H9 (cell line): Measurements from ENCODE around the gene PTCH1. TPM values are rescaled to one million over a fixed set of nuclear protein-coding genes. Genes with fewer than 3 reads are reported as not detected.

Experiments used
- DNase-seq: peaks from one replicate; pipeline ENCODE4 v3.0.0-alpha.2; 2017
- H2AFZ ChIP-seq: one replicate; pipeline ENCODE4 v1.6.1; 2013; ENCODE audit warnings: mild to moderate bottlenecking, low read length, control low read depth, moderate library complexity
- H2AK5ac ChIP-seq: 2 replicates; pipeline ENCODE4 v1.6.1; 2013; ENCODE audit warnings: low read length, control low read depth, mixed read lengths; ENCODE audit not compliant: insufficient read length
- H2BK120ac ChIP-seq: one replicate; pipeline ENCODE4 v1.6.1; 2013; ENCODE audit warnings: low read depth, mild to moderate bottlenecking, low read length, control low read depth, inconsistent platforms; ENCODE audit not compliant: poor library complexity, severe bottlenecking
- H2BK12ac ChIP-seq: 2 replicates; pipeline ENCODE4 v1.6.1; 2013; ENCODE audit warnings: low read length, control low read depth, mixed read lengths, low read depth; ENCODE audit not compliant: insufficient read length
- H2BK15ac ChIP-seq: 2 replicates; pipeline ENCODE4 v1.6.1; 2013; ENCODE audit warnings: low read depth, low read length, control low read depth
- H2BK20ac ChIP-seq: one replicate; pipeline ENCODE4 v1.6.1; 2013; ENCODE audit warnings: low read depth, mild to moderate bottlenecking, low read length, control low read depth, inconsistent platforms; ENCODE audit not compliant: poor library complexity, severe bottlenecking
- H2BK5ac ChIP-seq: 2 replicates; pipeline ENCODE4 v1.6.1; 2013; ENCODE audit warnings: low read length, control low read depth, mixed read lengths; ENCODE audit not compliant: insufficient read length
- H3K14ac ChIP-seq: 2 replicates; pipeline ENCODE4 v1.6.1; 2013; ENCODE audit warnings: low read length, control low read depth; ENCODE audit not compliant: insufficient read depth
- H3K18ac ChIP-seq: 2 replicates; pipeline ENCODE4 v1.6.1; 2013; ENCODE audit warnings: low read depth, mild to moderate bottlenecking, mixed read lengths, low read length, control low read depth; ENCODE audit not compliant: insufficient read length
- H3K23ac ChIP-seq: 2 replicates; pipeline ENCODE4 v1.6.1; 2013; ENCODE audit warnings: low read length, control low read depth, mixed read lengths, low read depth; ENCODE audit not compliant: insufficient read length
- H3K23me2 ChIP-seq: 2 replicates; pipeline ENCODE4 v1.6.1; 2013; ENCODE audit warnings: low read depth, mild to moderate bottlenecking, mixed read lengths, low read length, control low read depth; ENCODE audit not compliant: insufficient read length, poor library complexity, severe bottlenecking
- H3K27ac ChIP-seq: 2 replicates; pipeline ENCODE4 v1.5.1; 2013; ENCODE audit warnings: low read length, control low read depth, mixed read lengths, low read depth; ENCODE audit not compliant: insufficient read length
- H3K27me3 ChIP-seq: 2 replicates; pipeline ENCODE4 v1.6.1; 2013; ENCODE audit warnings: low read length, control low read depth, inconsistent platforms; ENCODE audit not compliant: insufficient read depth
- H3K4ac ChIP-seq: 2 replicates; pipeline ENCODE4 v1.6.1; 2013; ENCODE audit warnings: low read depth, mild to moderate bottlenecking, control low read depth, inconsistent platforms, low read length, moderate library complexity
- H3K4me1 ChIP-seq: 2 replicates; pipeline ENCODE4 v1.6.1; 2013; ENCODE audit warnings: low read length, control low read depth, inconsistent platforms; ENCODE audit not compliant: insufficient read depth
- H3K4me2 ChIP-seq: 2 replicates; pipeline ENCODE4 v1.6.1; 2013; ENCODE audit warnings: low read length, control low read depth, mixed read lengths; ENCODE audit not compliant: insufficient read length, insufficient read depth
- H3K56ac ChIP-seq: 2 replicates; pipeline ENCODE4 v1.6.1; 2013; ENCODE audit warnings: low read depth, mild to moderate bottlenecking, mixed read lengths, low read length, control low read depth; ENCODE audit not compliant: insufficient read length
- H3K79me1 ChIP-seq: 2 replicates; pipeline ENCODE4 v1.6.1; 2013; ENCODE audit warnings: low read depth, mild to moderate bottlenecking, moderate library complexity, low read length, control low read depth, inconsistent platforms; ENCODE audit not compliant: insufficient read depth, poor library complexity, severe bottlenecking
- H3K79me2 ChIP-seq: 2 replicates; pipeline ENCODE4 v1.6.1; 2013; ENCODE audit warnings: low read length, control low read depth, inconsistent platforms; ENCODE audit not compliant: insufficient read depth
- H3K9ac ChIP-seq: 2 replicates; pipeline ENCODE4 v1.6.1; 2013; ENCODE audit warnings: low read length, control low read depth, mixed read lengths; ENCODE audit not compliant: insufficient read length; ENCODE audit errors: extremely low read depth
- H3K9me3 ChIP-seq: one replicate; pipeline ENCODE4 v1.6.1; 2013; ENCODE audit warnings: low read depth, low read length, inconsistent platforms; ENCODE audit not compliant: control insufficient read depth
- H3T11ph ChIP-seq: one replicate; pipeline ENCODE4 v1.6.1; 2013; ENCODE audit warnings: mild to moderate bottlenecking, low read length, control low read depth, inconsistent platforms
- H4K20me1 ChIP-seq: one replicate; pipeline ENCODE4 v1.6.1; 2013; ENCODE audit not compliant: control insufficient read depth, insufficient read length, insufficient read depth
- H4K5ac ChIP-seq: 2 replicates; pipeline ENCODE4 v1.6.1; 2013; ENCODE audit warnings: low read depth, mild to moderate bottlenecking, mixed read lengths, low read length, control low read depth; ENCODE audit not compliant: insufficient read length
- H4K8ac ChIP-seq: replicated peaks from 2 replicates; pipeline ENCODE4 v1.6.1; 2013; ENCODE audit warnings: low read length, control low read depth, mixed read lengths, low read depth; ENCODE audit not compliant: insufficient read length
- H4K91ac ChIP-seq: 2 replicates; pipeline ENCODE4 v1.6.1; 2013; ENCODE audit warnings: low read depth, mild to moderate bottlenecking, moderate library complexity, mixed read lengths, low read length, control low read depth; ENCODE audit not compliant: insufficient read length
- H3K27ac Mint-ChIP-seq, 3 experiments: 2 replicates in 2 of 3; 3 replicates in 1 of 3; pipeline ENCODE4 v1.8.0; 2020 to 2021; ENCODE audit warnings: mixed read lengths in 3 of 3, mild to moderate bottlenecking in 1 of 3, moderate library complexity in 1 of 3
- H3K27me3 Mint-ChIP-seq: 2 replicates; pipeline ENCODE4 v1.8.0; 2021; ENCODE audit warnings: low read depth, mild to moderate bottlenecking, moderate library complexity, mixed read lengths
- H3K36me3 Mint-ChIP-seq, 3 experiments: 2 replicates in 2 of 3; 3 replicates in 1 of 3; pipeline ENCODE4 v1.8.0; 2020 to 2021; ENCODE audit warnings: low read depth in 3 of 3, mixed read lengths in 3 of 3; ENCODE audit not compliant: insufficient read depth in 1 of 3
- H3K4me1 Mint-ChIP-seq, 2 experiments: 2 replicates each; pipeline ENCODE4 v1.8.0; 2020; ENCODE audit warnings: mixed read lengths in 2 of 2
- H3K4me3 Mint-ChIP-seq, 2 experiments: 2 replicates in 1 of 2; 3 replicates in 1 of 2; pipeline ENCODE4 v1.8.0; 2020 to 2021; ENCODE audit warnings: mild to moderate bottlenecking in 2 of 2, mixed read lengths in 2 of 2, moderate library complexity in 1 of 2
- H3K9me3 Mint-ChIP-seq, 2 experiments: 2 replicates in 1 of 2; 3 replicates in 1 of 2; pipeline ENCODE4 v1.8.0; 2020; ENCODE audit warnings: mild to moderate bottlenecking in 2 of 2, mixed read lengths in 2 of 2, moderate library complexity in 1 of 2
- WGBS: extraction: QIAGEN DNeasy Blood & Tissue Kit; methylation state at CpG from one replicate; pipeline ENCODE4 v1.1.7; 2013; ENCODE audit warnings: missing lambda C conversion rate, low lambda C conversion rate, mixed read lengths; ENCODE audit not compliant: insufficient read length; ENCODE audit errors: extremely low coverage; 5-methylcytosine and 5-hydroxymethylcytosine counted together
- total RNA-seq: library from RNA; stranded (reverse); gene quantifications from 2 replicates; pipeline ENCODE4 v1.2.1, GENCODE V29; 2021
- TF ChIP-seq, protein P1 (sequence below): fragments of 200-600 bp; sonication (generic); conservative IDR thresholded peaks from 3 replicates; pipeline ENCODE4 v1.8.0; 2021; ENCODE audit warnings: antibody characterized with exemption, mild to moderate bottlenecking

PTCH1 gene
- total RNA-seq, 1 experiment from 2014 or later: 9.1 TPM

DNA sequence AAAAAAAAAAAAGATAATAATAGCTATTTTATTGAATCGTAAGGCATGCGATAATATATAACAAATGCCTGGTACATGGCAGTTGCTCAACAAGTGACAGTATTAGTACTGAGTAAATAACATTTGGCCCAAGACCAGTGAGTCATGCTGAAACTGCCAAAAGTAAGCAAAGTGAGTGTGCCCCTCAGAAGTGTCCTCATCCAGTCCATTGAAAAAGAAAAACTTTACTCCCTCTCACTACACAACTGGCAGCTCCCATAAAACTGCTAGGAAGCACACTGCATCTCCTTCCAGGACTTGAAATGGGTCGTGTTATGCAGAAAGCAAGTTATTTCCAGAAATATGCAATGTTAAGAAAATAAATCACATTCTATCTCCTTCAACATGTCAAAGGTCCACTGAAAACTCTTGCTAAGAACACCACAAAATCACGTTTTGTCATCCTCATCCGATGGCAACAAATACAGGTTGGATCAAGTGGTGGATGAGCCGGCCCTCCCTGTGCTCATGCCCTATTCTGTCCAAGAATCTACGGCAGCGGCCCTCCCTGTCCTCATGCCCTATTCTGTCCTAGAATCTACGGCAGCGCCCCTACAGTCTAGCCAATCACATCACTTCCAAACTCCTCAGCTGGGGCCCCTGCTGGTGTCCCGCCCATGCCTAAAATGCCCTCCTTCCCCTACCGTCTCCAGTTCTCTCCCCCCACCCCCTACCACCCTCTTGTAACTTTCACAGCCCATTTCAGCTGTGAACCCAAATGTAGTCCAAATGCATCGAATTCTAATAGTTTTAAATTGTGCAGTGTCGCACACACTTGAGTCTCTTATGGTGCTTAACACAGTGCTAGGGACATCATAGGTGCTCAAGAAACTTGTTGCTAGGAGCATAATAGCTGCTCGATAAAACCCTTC is 12.5 kb downstream of the PTCH1 start:
- Histone ChIP-seq H3K4me2 (peak overlapping the region; percentile 69), H3K27ac (no peak overlapping the region), H4K8ac (no peak overlapping the region), H2BK120ac (no peak overlapping the region), H3T11ph (no peak overlapping the region), H2AK5ac (no peak overlapping the region), H3K9me3 (no peaks in the 10 kb centered on the region), H3K9ac (no peak overlapping the region), H2BK20ac (no peak overlapping the region), H2BK15ac (no peak overlapping the region), H2BK12ac (no peak overlapping the region), H3K18ac (no peak overlapping the region), H3K23ac (no peak overlapping the region), H2BK5ac (no peak overlapping the region), H4K5ac (no peak overlapping the region), H3K79me2 (no peaks in the 10 kb centered on the region; the same call in 1 of the 2 replicates), H3K4me1 (no peaks in the 10 kb centered on the region), H3K79me1 (no peaks in the 10 kb centered on the region), H3K14ac (no peak overlapping the region), H4K91ac (no peak overlapping the region), H4K20me1 (no peaks in the 10 kb centered on the region), H3K56ac (no peak overlapping the region), H2AFZ (no peak overlapping the region), H3K27me3 (no peaks in the 10 kb centered on the region), H3K4ac (no peak overlapping the region), H3K23me2 (peaks cover 25% of the 10 kb centered on the region)
- TF ChIP-seq, protein P1, sequence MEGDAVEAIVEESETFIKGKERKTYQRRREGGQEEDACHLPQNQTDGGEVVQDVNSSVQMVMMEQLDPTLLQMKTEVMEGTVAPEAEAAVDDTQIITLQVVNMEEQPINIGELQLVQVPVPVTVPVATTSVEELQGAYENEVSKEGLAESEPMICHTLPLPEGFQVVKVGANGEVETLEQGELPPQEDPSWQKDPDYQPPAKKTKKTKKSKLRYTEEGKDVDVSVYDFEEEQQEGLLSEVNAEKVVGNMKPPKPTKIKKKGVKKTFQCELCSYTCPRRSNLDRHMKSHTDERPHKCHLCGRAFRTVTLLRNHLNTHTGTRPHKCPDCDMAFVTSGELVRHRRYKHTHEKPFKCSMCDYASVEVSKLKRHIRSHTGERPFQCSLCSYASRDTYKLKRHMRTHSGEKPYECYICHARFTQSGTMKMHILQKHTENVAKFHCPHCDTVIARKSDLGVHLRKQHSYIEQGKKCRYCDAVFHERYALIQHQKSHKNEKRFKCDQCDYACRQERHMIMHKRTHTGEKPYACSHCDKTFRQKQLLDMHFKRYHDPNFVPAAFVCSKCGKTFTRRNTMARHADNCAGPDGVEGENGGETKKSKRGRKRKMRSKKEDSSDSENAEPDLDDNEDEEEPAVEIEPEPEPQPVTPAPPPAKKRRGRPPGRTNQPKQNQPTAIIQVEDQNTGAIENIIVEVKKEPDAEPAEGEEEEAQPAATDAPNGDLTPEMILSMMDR: peak; percentile 36; the same call in 1 of the 3 replicates
- no CpG with 5 or more reads among the region's 15 CpGs for WGBS
- Mint-ChIP-seq H3K27me3 (peaks cover 44% of the 10 kb centered on the region), H3K4me1 (peaks cover 26 to 28% of the 10 kb centered on the region in 2 experiments), H3K36me3 (peaks cover 0 to 8% (median 0%) of the 10 kb centered on the region in 3 experiments; a peak in 3 of 7 replicates), H3K27ac (peak overlapping the region in 1 of 3 experiments; percentile 76; a peak in 2 of 7 replicates), H3K9me3 (no peaks in the 10 kb centered on the region; a peak in 1 of 5 replicates), H3K4me3 (peak overlapping the region; percentile 63 to 86)
- DNase-seq: peak; percentile 76
